Ishikawa (cell line): Measurements from ENCODE around the gene GRIK5.

Experiments
- CEBPB ChIP-seq: IDR thresholded peaks from 2 replicates; pipeline ENCODE4 v1.6.1; 2012
- CREB1 ChIP-seq: IDR thresholded peaks from 2 replicates; pipeline ENCODE4 v1.6.1; 2012; ENCODE audit warnings: low read depth
- EP300 ChIP-seq: IDR thresholded peaks from 2 replicates; pipeline ENCODE4 v1.6.1; 2012; ENCODE audit warnings: borderline replicate concordance
- FOXM1 ChIP-seq: IDR thresholded peaks from 2 replicates; pipeline ENCODE4 v1.6.1; 2012; ENCODE audit warnings: low read depth, borderline replicate concordance
- NFIC ChIP-seq: IDR thresholded peaks from 2 replicates; pipeline ENCODE4 v1.6.1; 2012
- RAD21 ChIP-seq: IDR thresholded peaks from 2 replicates; pipeline ENCODE4 v1.6.1; 2012; ENCODE audit warnings: low read depth
- REST ChIP-seq: IDR thresholded peaks from 2 replicates; pipeline ENCODE4 v1.6.1; 2012; ENCODE audit warnings: low read depth, mild to moderate bottlenecking
- TAF1 ChIP-seq: IDR thresholded peaks from 2 replicates; pipeline ENCODE4 v1.6.1; 2012; ENCODE audit warnings: low read depth, mild to moderate bottlenecking
- TCF12 ChIP-seq: IDR thresholded peaks from 2 replicates; pipeline ENCODE4 v1.6.1; 2012; ENCODE audit warnings: low read depth
- USF1 ChIP-seq: IDR thresholded peaks from 2 replicates; pipeline ENCODE4 v1.6.1; 2012
- YY1 ChIP-seq: IDR thresholded peaks from 2 replicates; pipeline ENCODE4 v1.6.1; 2012; ENCODE audit warnings: low read depth
- ZBTB7A ChIP-seq: IDR thresholded peaks from 2 replicates; pipeline ENCODE4 v1.6.1; 2012; ENCODE audit warnings: low read depth
- TF ChIP-seq, protein P1 (sequence below): IDR thresholded peaks from 2 replicates; pipeline ENCODE4 v1.6.1; 2012

DNA sequence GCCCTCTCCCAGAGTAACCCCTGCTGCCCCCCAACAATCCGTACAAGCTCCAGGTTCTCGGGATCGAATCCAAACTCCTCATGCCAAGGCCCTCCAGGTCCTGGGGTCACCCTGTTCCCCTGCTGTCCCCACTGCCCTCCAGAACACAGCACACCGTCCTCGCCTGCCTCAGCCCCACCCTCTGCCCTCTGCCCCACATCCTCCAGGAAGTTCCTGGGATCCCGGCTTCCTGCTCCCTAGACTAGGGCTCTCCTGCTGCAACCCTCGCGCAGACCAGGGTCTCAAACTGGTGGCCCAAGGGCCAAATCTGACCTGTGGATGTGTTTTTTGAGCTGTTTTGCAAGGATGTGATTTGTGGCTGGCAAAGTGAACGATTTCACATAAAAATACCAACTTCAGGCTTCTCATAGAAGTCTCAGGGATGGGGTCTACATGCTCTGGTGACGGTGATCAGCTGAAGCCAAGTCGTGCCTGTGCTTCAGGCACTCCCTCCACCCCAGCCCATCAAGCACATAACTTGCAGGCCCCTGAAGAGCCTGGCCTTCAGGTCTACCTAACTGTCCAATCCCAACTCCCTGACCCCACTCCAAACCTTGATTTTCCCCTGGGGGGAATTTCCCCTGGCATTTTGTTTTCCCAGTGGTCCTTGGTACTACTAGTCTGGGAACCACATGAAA lies 112.7 kb downstream of the GRIK5 start:
- TF ChIP-seq REST (no peak), TCF12 (no peak), YY1 (no peak), USF1 (no peak), EP300 (no peak), TAF1 (no peak), NFIC (no peak), CEBPB (no peak), CREB1 (no peak), RAD21 (no peak), FOXM1 (no peak), ZBTB7A (no peak)
- TF ChIP-seq, protein P1, sequence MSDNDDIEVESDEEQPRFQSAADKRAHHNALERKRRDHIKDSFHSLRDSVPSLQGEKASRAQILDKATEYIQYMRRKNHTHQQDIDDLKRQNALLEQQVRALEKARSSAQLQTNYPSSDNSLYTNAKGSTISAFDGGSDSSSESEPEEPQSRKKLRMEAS = no peak
